HepG2 (cell line): ENCODE data around the gene NEU1. TPM values are rescaled to one million over a fixed set of nuclear protein-coding genes. Genes with fewer than 3 reads are reported as not detected.
A peak's percentile ranks its signal among the peaks of the same experiment; 100 is the strongest.

Source experiments
- ATAD3A ChIP-seq: sonication (generic); formaldehyde crosslinking; IDR thresholded peaks from 2 replicates; pipeline ENCODE4 v1.4.0; 2020; ENCODE audit warnings: missing genetic modification reagents
- CTCF ChIP-seq: sonication (generic); formaldehyde crosslinking; IDR thresholded peaks from 2 replicates; pipeline ENCODE4 v1.5.0; 2020; ENCODE audit warnings: mild to moderate bottlenecking, missing genetic modification reagents, moderate library complexity
- ELF3 ChIP-seq: IDR thresholded peaks from 2 replicates; pipeline ENCODE4 v1.6.1; 2016; ENCODE audit warnings: missing genetic modification reagents, missing compliant biosample characterization
- FOXP1 ChIP-seq, 2 experiments: fragments of 450-650 bp in 1 of 2; IDR thresholded peaks; 2 replicates each; pipeline ENCODE4 v1.6.1; 2017 to 2018; ENCODE audit warnings: antibody characterized with exemption in 1 of 2
- MED13 ChIP-seq: sonication (generic); formaldehyde crosslinking; IDR thresholded peaks from 2 replicates; pipeline ENCODE4 v1.5.0; 2020; ENCODE audit warnings: missing genetic modification reagents
- MTF2 ChIP-seq: sonication (generic); formaldehyde crosslinking; IDR thresholded peaks from 2 replicates; pipeline ENCODE4 v1.5.0; 2020; ENCODE audit warnings: missing genetic modification reagents, borderline replicate concordance
- ONECUT2 ChIP-seq: sonication (generic); formaldehyde crosslinking; IDR thresholded peaks from 2 replicates; pipeline ENCODE4 v1.4.0; 2020; ENCODE audit warnings: missing genetic modification reagents
- PLRG1 ChIP-seq: fragments of 450-650 bp; conservative IDR thresholded peaks from 2 replicates; pipeline ENCODE4 v1.6.1; 2016
- POLR2AphosphoS5 ChIP-seq: IDR thresholded peaks from 2 replicates; pipeline ENCODE4 v1.6.1; 2012; ENCODE audit warnings: low read depth, low read length
- SRF ChIP-seq: IDR thresholded peaks from 2 replicates; pipeline ENCODE4 v1.6.1; 2011; ENCODE audit warnings: mild to moderate bottlenecking, low read depth, low read length, moderate library complexity
- YEATS4 ChIP-seq: sonication (generic); formaldehyde crosslinking; IDR thresholded peaks from 2 replicates; pipeline ENCODE4 v1.4.0; 2020; ENCODE audit warnings: missing genetic modification reagents, borderline replicate concordance
- ZBTB33 ChIP-seq: sonication (generic); formaldehyde crosslinking; IDR thresholded peaks from 2 replicates; pipeline ENCODE4 v1.4.0; 2020; ENCODE audit warnings: missing genetic modification reagents
- ZBTB49 ChIP-seq: sonication (generic); formaldehyde crosslinking; IDR thresholded peaks from 2 replicates; pipeline ENCODE4 v1.4.0; 2020; ENCODE audit warnings: missing genetic modification reagents, borderline replicate concordance
- ZC3H4 ChIP-seq: sonication (generic); formaldehyde crosslinking; IDR thresholded peaks from 2 replicates; pipeline ENCODE4 v1.4.0; 2020; ENCODE audit warnings: missing genetic modification reagents, borderline replicate concordance
- ZNF326 ChIP-seq: sonication (generic); formaldehyde crosslinking; IDR thresholded peaks from 2 replicates; pipeline ENCODE4 v1.4.0; 2020; ENCODE audit warnings: missing genetic modification reagents, borderline replicate concordance
- ZNF564 ChIP-seq: sonication (generic); formaldehyde crosslinking; IDR thresholded peaks from 2 replicates; pipeline ENCODE4 v1.8.1; 2023; ENCODE audit warnings: mild to moderate bottlenecking, missing genetic modification reagents
- ZNF737 ChIP-seq: sonication (generic); formaldehyde crosslinking; IDR thresholded peaks from 2 replicates; pipeline ENCODE4 v1.5.0; 2020; ENCODE audit warnings: missing genetic modification reagents, mild to moderate bottlenecking, borderline replicate concordance
- ZNF891 ChIP-seq: sonication (generic); formaldehyde crosslinking; IDR thresholded peaks from 2 replicates; pipeline ENCODE4 v1.5.0; 2020; ENCODE audit warnings: mild to moderate bottlenecking, missing genetic modification reagents
- polyA plus RNA-seq, 8 experiments: library from polyadenylated mRNA; depleted of rRNA in 3 of 8; stranded (reverse) in 7 of 8; unstranded in 1 of 8; fragments of >200 nt; fragmentation: Illumina TruSeq in 4 of 8; extraction: Trizol in 4 of 8; gene quantifications; 2 replicates each; pipeline versions ENCODE4 v1.2.1 to v1.2.3, GENCODE V29; 2011 to 2016; ENCODE audit warnings: low read depth in 4 of 8, missing spikeins in 1 of 8, mixed read lengths in 1 of 8; ENCODE audit not compliant: insufficient read depth in 1 of 8
- total RNA-seq, 5 experiments: library from RNA; depleted of rRNA; stranded (reverse); fragments of >200 nt; fragmentation: Illumina TruSeq; extraction: Trizol; gene quantifications; 2 replicates each; pipeline ENCODE4 v1.2.3, GENCODE V29; 2016; ENCODE audit warnings: low read depth in 1 of 5
- TF ChIP-seq, protein P1 (sequence below): sonication (generic); formaldehyde crosslinking; conservative IDR thresholded peaks from 2 replicates; pipeline ENCODE4 v1.4.0; 2020; ENCODE audit warnings: missing genetic modification reagents
- TF ChIP-seq, protein P2 (sequence below): IDR thresholded peaks from 2 replicates; pipeline ENCODE4 v1.6.1; 2016; ENCODE audit warnings: missing compliant biosample characterization, missing genetic modification reagents, borderline replicate concordance

The NEU1 gene
- total and polyA plus RNA-seq, 2 of the 13 experiments (the other 11 are each of a cell fraction or from before 2014, with no cell fraction given) = 215 to 297 TPM

- TF ChIP-seq, protein P1, sequence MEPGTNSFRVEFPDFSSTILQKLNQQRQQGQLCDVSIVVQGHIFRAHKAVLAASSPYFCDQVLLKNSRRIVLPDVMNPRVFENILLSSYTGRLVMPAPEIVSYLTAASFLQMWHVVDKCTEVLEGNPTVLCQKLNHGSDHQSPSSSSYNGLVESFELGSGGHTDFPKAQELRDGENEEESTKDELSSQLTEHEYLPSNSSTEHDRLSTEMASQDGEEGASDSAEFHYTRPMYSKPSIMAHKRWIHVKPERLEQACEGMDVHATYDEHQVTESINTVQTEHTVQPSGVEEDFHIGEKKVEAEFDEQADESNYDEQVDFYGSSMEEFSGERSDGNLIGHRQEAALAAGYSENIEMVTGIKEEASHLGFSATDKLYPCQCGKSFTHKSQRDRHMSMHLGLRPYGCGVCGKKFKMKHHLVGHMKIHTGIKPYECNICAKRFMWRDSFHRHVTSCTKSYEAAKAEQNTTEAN (CRISPR knock-in tag) = 0 out of 2 replicates have a peak, but pooled peaks have one; percentile 25
- peak; percentile 70; the same call in 1 of the 2 replicates for TF ChIP-seq ONECUT2 (CRISPR knock-in tag)
- TF ChIP-seq ATAD3A (CRISPR knock-in tag) = no peak
- peak; percentile 25; the same call in 1 of the 2 replicates for TF ChIP-seq POLR2AphosphoS5
- peak; percentile 25; the same call in 1 of the 2 replicates for TF ChIP-seq ZNF737 (CRISPR knock-in tag)
- peak; percentile 41 for TF ChIP-seq ZBTB33
- peak; percentile 51; the same call in 1 of the 2 replicates for TF ChIP-seq SRF
- TF ChIP-seq, protein P2, sequence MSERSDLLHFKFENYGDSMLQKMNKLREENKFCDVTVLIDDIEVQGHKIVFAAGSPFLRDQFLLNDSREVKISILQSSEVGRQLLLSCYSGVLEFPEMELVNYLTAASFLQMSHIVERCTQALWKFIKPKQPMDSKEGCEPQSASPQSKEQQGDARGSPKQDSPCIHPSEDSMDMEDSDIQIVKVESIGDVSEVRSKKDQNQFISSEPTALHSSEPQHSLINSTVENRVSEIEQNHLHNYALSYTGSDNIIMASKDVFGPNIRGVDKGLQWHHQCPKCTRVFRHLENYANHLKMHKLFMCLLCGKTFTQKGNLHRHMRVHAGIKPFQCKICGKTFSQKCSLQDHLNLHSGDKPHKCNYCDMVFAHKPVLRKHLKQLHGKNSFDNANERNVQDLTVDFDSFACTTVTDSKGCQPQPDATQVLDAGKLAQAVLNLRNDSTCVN (CRISPR knock-in tag) = peak; percentile 91
- TF ChIP-seq MED13 (CRISPR knock-in tag) = peak; percentile 96; the same call in 1 of the 2 replicates
- TF ChIP-seq FOXP1 (IDR thresholded peaks at IDR 0.05) = no peak
- TF ChIP-seq FOXP1 (CRISPR knock-in tag; IDR thresholded peaks at IDR 0.05) = peak; percentile 65; the same call in 1 of the 2 replicates
- TF ChIP-seq CTCF = peak; percentile 68
- TF ChIP-seq PLRG1 = no peak
- no peak for TF ChIP-seq ZBTB49
- TF ChIP-seq ELF3 (CRISPR knock-in tag) = peak; percentile 74; the same call in 1 of the 2 replicates
- no peak for TF ChIP-seq MTF2 (CRISPR knock-in tag)
- peak; percentile 92 for TF ChIP-seq YEATS4 (CRISPR knock-in tag)
- no peak for TF ChIP-seq ZNF891
- TF ChIP-seq ZNF326 (CRISPR knock-in tag) = no peak
- TF ChIP-seq ZC3H4 (CRISPR knock-in tag) = no peak
- 0 out of 2 replicates have a peak, but pooled peaks have one; percentile 3 for TF ChIP-seq ZNF564 (CRISPR knock-in tag)
These were observed 2.8 kb upstream of the NEU1 start (continued) for GRCh38 chr6:31865205-31866118.
